GM21737 (cell line): Measurements from ENCODE around the gene DUS1L.

Experiments used
- ATAC-seq: cut with Tn5 transposase; IDR thresholded peaks from one replicate; pipeline ENCODE4 v1.9.1; 2021; ENCODE audit warnings: mild to moderate bottlenecking, moderate library complexity; ENCODE audit not compliant: unreplicated experiment

Gene DUS1L

DNA sequence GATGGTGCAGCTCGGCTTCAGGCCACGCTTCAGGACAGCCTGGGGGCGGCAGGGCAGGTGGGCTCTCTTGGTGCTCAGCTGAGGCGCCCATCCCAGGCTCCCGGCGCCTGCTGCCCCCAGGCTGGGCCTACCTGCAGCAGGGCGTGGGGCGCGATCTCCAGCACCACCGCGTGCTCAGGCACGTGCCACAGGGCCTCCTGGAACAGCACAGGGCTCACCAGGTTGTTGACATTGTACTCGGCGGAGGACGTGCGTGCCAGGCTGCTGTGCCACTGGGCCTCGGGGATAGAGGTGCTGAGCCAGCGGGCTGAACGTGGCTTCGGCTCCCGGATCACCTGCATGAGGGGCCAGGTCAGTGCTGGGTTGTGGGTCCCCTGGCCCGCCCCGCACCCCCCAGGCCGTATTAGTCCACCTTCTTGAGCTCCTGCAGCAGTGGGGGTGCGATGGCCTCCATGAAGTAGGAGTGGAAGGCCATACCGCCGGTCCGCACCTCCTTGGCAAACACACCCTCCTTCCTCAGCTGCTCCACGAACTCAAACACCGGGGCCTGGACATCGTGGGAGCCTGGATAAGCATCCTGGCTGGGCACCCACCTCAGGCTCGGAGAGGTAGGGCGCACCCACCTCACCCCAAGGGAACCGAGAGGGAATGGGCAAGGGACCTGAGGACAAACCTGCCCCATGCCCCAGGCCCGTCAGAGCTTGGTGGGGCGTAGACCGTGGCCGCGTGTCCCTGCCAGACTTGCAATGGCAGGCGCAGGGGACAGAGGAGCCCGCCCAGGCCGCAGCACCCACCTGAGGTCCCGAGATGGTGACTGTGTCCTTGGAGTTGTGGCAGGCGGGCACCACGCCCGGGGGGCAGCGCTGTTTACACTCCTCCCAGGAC, 23.5 kb upstream of the DUS1L start:
- ATAC-seq = no peak

DNA sequence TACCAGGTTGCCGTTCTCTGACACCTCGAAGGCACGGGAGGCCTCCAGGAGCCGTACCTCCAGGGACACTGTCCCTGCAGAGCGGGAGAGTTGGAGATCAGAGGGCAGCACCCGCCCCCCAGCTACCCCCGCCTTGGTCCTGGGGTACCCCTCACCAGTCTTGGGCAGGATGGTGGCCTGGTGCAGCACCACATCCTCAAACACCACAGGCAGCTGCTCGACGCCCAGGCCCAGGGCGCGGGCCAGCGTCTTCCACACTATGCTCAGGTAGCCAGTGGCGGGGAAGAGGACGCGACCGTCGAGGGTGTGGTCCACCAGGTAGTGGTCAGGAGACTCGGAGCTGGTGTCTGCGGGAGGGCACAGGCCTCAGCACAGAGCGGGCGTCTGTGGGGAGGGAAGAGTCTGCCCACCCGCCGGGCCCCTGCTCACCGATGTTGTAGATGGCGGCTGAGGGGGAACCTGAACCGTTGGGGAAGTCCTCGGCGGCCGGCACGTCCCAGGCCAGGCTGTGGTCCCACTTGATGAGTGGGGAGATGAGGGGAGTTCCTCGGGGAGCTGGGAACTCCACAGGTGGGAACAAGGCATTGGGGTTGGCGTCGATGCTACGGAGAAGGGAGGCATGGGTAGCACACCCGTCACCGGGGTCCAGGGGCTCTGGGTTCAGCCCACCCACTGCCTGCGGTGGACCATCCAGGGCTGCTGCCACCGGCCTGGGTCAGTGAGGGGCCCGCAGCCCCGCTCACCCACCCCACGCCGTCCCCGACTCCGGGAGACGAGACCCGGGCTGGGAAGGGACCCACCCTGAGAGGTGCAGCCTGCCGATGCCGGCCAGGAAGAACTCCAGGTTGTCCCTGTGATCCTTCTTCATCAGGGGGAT, 22.6 kb upstream of the DUS1L start:
- no peak for ATAC-seq

DNA sequence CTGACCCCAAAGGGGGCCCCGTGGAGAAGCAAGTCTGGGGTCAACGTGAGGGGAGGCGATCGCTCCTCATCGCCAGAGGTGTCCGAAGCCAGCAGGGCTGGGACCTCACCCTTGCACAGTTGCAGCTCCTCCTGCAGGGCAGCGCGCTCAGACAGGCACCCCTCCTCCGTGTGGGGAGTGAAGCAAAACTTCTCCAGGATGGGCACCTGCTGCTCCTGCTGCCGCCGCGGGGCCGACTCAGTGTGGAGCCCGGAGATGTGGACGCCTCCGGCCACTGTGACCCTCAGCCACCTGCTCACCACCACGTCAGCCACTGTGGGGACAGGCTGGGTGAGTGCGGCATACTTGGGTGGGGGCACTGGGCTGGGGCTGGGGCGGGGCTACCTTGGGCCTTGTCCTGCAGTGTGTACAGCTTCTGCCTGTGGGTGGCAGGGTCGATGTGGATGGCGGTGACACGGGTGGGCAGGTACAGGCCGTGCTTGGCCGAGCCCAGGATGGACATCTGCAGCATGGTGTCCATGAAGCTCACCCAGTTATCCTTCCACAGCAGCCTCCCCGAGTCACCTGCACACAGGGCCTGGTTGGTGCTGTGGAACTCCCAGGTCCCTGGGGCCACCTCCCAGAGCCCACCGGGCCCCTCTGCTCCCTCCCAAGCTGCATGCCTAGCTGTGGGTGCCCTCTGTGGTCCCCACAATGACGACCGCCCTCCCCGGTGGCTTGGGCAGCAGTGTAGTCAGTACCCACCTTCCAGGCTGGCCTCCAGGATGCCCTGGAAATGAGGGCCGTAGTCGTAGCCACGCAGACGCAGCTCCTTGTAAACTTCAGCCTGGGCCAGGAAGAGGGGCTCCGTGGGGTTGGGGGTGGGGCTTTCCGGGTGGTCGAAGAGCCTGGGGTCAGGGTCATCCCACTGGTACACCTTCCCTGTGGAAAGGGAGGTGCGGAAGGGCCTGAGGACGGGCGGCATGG, 21.6 kb upstream of the DUS1L start:
- ATAC-seq = no peak

DNA sequence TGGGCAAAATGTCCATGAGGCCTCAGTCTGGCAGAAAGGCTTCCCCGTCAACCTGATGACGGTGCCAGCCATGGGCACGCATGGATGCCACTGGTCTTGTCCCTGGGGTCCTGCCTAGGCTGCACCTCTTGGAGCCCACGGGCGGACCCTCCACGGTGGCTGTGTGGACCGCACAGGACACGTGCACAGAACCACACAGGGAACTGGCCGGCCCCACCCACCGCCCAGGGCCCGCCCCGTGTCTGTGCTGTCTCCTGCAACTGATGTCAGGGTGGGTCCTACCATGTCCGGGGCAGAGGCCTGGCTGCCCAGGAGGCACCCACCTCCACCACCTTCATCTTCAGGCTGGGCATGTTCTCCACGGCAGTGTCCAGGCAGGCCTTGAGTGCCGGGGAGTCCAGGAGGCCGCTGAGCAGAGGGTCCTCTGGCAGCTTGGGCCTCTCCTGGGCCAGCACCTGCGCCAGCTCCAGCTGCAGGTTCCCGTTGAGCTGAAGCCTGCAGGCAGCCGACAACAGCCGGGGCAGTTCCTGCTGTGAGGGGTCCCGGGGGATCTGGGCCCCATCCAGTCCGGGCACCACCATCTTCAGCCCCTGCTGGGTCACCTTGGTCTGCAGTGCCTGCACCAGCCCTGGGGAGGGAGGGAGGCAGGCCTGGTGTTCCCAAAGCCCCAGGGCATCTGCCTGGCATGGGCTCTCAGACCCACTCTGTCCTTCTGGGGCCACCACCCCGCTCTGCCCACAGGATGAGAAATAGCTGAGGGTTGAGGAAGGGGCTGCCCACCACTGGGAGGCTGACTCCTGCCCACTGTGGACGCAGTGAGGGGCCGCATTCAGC, 20.5 kb upstream of the DUS1L start:
- ATAC-seq = no peak

DNA sequence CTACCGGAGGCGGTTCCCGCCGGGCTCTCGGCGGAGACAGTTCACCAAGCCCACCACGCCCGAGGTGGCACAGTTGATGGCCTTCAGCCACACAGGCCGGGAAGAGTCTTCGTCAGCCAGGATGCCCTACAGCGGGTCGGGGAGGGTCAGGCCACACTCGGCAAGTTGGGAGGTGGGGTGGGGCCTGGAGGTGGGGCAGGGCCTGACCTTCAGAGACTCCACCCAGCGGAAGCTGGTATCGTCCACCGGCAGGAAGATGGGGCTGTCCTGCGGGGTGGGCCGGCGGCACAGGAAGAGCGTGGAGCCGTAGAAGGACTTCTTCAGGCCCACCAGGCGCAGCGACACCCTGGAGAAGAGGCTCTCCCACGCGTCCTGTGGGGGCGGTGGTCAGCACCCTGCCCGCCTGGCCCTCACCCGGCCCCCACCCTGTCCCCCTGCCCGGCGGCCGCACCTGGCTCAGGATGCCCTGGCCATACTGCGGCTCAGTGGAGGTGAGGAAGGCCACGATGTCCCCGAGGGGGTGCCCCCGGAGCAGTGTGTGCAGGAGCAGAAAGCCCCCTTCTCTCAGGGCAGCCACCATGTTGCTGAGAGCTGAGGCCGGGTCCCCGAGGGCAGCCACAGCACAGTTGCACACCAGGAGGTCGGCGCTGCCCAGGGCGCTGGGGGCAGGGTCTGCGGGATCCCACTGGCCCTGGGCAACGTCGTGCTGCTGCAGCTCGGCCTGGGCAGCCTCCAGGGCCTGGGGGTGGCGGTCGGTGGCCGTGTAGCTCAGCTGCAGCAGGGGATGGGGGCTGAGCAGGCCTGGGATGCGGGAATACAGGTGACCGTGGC, 19.6 kb upstream of the DUS1L start:
- no peak for ATAC-seq

DNA sequence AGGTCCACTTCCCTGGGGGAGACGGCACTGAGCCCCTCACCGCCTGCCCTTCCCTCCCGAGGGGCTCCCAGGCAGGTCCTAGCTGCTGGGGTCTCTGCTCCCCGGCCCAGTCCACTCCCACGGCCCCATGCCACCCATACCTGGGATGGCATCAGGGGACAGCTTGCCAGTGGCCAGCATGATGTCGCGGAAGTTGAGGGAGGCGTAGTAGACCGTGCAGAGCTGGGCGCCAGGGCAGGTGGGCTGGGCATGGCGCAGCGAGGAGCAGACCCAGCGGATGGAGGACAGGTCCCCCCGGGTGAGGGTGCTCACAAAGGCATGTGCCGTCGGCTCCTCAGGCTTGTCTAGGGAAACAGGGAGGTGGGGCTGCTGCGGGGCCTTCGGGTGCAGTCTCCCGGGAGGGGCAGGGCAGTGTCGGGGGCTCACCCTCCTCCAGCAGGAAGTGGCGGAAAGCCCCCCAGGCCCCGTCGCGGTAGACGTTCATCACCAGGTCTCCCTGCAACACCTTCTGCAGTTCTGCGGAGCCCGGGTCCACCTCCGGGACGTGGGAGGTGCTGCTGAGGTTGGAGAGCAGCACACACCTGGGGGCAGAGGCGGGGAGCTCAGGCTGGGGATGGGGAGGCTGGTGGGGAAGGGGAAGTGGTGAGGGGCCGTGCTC, 18.9 kb upstream of the DUS1L start:
- ATAC-seq = no peak

DNA sequence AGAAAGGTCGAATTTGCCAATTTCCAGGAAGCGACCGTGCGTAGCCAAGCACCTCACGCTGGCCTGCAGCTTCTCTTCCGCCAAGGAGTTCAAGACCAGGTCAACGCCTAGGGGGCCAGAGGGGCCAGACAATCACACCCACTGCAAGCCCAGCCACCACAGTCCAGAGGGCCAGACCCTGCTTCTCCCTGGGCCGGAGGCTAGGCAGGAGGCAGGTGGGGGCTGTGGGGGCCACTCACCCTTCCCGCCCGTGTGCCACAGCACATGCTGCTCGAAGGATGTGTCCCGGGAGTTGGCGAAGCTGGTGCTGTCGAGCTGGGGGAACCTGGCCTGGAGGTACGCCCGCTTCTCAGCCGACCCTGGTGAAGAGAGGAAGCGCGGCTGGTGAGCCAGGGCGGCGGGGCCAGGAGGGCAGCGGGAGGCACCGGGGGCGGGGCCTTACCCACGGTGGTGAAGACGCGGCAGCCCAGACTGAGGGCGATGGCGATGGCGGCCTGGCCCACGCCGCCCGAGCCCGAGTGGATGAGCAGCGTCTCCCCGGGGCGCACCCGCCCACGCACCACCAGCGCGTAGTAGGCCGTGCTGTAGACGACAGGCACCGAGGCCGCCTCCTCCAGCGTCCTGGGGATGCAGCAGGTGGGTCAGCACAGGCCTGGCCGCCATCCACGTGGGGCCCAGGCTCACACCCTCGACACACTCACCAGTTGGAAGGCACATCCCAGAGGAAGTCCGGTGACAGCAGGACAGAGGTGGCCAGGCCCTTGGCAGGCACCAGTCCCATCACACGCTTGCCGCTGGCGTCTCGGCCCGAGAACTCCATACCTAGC, 18.1 kb upstream of the DUS1L start:
- no peak for ATAC-seq

DNA sequence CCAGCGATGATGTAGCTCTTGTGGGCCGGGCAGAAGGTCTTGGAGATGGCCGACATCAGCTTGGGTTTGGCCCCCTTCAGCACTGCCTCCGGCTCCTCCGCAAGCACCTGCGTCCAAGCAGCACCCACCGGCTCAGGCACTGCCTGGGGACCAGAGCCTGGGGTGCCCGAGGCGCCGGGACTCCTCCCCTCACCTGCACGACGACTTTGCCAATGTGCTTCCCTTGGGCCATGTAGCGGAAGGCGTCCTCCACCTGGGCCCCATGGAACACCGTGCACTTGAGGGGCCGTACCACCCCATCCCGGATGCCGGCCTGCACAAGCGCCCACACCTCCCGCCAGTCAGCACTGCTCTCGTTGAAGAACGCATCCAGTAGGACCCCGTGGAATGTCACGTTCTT, 17.4 kb upstream of the DUS1L start:
- ATAC-seq = no peak

DNA sequence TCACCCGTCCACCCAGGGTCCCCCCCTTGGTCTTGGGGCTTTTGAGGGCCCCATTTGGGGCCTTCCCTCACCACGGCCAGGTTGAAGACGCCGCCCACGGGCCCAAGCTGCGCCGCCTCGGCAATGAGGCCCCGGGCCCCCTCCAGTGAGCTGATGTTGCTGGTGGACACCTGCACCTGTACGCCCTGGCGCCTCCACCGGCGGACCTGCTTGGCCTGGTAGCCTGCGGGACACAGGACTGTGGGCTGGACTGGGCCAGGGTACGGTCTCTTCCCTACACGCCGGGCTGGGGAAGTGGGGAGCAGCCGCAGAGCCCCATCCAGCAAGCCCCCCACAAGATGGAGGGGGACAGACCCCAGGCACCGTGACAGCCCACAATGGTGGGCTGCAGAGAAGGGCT, 16.9 kb upstream of the DUS1L start:
- ATAC-seq = no peak

DNA sequence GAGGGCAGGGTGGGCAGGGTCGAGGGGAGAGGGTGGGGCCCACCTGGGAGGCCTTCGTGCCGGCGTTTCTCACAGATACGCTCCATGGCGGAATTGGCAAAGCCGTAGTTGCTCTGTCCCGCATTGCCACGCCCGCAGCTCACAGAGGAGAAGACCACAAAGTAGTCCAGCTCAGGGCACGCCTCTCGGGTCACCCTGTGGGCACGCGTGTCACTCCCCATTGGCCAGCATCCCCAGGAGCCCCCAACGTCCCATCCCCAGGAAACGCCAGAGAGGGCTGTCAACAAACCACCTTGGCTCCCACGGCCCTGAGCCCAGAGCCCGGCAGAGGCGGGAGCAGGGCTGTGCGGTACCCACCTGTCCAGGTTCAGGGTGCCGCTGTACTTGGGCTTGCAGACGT, 16.4 kb upstream of the DUS1L start:
- no peak for ATAC-seq

DNA sequence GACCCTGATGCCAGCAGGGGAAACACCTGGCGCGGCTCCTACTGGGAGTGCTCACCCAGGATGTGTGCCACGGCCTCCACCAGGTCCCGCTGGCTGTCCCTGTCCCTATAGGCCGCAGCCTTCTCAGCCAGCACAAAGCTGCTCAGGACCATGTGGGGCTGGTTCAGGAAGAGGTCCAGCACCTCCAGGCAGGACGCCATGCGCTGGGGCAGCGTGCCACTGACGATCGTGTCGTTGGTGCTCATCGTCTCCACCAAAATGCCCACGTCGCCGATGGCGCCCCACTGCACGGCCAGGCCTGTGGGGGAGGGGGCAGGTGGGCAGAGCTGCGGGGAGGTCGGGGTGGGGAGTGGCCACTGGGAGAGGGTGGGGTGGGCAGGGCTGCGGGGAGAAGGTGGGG, 15.9 kb upstream of the DUS1L start:
- ATAC-seq = no peak

DNA sequence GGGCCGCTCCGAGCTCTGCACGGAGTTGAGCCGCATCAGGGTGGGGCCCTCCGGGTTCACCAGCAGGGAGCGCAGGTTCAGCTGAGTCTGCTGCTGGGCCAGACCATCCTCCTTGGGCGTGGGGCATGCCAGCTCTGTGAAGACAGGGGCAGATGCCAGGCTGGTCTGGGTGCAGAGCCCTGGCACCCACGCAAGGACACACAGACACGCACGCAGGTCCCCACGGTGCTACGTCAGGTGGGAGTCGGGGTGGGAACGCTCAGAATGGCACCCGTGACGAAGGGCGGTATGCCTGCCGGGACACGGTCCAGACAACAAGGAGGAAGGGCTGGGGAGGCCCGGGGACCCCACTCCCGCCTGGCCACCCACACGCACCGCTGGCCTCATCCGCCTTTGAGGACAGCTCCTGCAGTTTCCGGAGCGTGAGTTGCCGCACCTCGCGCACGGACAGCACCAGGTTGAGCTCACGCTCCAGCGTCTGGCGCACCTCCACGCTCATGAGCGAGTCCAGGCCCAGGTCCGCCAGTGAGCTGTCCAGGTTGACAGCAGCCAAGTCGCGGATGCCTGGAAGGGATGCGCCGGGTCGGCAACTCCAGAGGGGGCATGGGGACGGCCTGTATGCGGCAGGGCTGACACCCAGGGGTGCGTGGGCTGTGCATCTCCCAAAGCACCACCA, 15.3 kb upstream of the DUS1L start:
- no peak for ATAC-seq

DNA sequence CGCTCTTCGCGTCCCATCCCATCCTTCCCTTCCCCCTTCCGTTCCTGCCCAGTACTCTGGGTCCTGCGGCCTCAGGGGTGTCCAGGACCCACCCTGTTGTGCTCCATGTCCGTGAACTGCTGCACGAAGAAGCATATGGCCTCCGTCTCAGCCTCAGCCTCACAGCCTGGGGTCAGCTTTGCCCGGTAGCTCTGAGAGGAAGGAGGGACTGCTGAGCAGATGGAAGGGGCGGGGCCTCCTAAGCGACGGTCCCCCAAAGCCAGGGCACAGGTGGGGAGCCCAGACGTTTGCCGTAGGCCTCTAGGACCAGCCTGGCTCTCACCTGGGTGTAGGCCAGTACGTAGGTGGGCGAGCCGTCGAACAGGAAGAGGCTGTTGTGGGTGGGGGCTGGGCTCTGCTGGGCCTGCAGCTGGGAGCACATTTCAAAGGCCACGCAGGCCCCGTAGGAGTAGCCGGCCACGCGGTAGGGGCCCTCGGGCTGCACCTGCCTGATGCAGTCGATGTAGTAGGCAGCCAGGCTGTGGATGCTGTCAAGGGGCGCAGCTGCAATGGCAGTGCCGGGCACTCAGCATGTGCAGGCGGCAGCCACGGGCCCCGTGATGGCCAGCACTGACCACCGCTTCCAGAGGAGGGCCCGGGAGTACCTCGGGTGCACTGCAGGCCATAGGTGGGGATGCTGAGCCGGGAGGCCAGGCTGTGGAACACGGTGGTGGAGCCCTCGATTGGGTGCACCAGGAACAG, 14.6 kb upstream of the DUS1L start:
- ATAC-seq = no peak

DNA sequence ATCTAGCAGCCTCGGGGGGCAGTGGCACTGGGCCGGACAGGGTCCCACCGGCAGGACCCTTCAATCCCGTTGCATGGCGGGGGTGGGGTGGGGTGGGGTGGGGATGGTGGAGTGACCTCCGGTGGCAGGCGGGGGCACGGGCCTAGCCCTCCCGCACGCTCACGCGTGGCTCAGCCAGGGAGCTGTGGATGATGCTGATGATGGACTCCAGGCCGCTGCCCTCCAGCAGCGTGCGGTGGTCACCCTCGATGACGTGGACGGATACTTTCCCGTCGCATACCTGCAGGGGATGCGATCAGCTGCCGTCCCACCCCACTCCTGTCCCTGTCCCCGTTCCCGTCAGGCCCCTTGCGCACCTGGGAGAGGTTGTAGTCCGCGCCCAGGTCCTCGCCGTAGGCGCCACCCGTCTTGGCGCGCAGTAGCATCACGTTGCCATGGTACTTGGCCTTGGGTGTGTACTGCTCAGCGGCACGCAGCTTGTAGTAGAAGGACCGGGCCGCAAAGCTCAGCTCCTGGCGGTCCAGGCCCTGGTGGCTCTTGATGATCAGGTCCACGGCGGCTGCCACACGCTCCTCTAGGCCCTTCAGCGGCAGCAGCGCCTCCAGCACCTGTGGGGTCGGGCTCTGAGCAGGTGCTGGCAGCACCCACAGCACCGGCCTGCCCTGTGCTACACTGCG, 13.5 kb upstream of the DUS1L start:
- ATAC-seq = no peak

DNA sequence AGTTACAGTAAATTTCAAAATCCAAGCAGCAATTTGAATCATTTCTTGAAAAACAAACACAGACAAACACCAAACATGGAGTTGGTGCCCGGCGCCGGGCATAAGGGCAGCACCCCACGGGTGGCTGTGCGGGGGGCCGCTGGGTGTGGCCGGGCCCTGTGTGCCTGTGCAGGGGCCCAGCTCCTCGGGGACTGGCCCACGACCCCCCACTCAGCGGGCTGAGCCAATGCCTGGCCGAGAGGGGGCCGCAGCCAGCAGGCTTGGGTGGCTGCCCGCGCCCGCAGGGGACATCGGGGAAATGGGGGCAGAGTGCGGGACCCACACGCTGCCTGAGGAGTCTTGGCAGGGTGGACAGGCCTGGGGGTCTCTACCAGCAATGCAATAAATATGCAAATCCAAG, 12.8 kb upstream of the DUS1L start:
- ATAC-seq = no peak
